ENCODE data around the gene PDXK. TPM values are rescaled to one million over a fixed set of nuclear protein-coding genes. Genes with fewer than 3 reads are reported as not detected.

The PDXK gene
- polyA plus RNA-seq, 1 of the 3 experiments (the other 2 are of a cell fraction) = 85.7 TPM

DNA sequence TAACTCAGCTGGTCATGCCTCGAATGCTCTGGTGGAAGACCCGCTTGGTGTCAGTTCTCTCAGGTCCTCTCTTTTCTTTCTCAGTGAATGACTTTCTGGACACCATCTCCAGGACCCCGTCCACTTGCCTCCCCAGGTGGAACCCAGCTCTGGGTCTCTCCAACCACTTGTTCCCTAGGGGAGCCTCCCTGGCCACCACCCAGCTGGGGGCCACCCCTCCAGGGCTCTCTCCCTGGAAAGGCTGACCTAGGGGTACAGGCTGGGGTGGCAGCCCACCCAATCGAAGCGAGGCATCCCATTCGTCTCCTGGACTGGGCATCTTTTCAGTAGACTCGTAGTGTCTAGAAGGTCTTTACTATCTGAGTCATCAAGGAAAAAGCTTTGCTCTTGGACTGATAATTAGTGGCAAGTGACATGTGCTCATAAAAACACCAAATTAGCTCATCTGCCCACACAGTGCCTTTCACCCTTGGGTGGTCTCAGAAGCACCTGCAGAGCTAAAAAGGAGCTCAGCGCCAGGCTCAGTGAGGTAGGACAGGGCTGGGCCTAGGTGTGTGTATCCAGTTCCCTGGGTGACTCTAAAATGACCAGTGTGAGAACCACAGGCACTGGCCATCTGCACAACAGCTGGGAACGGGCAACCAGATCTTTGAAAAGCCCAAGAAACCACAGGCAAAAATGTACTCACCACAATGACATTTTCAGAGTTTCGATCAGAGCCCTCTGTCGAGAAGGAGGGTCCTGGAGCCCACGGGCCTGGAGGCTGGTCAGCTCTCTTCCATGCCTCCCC is 2.4 kb upstream of the PDXK start:
- H3K4me2 ChIP-seq = no peak overlapping the region
- ChIA-PET CTCF (interaction anchor here (2.3 kb wide), 1 partner anchor 12 kb away, joined by 7 read pairs; no protein-coding TSS in a partner anchor), POLR2A (no interaction called here)
- peaks cover 17% of the 10 kb centered on the region for H4K20me1 ChIP-seq (ENCODE audit: insufficient read depth)
- H3K9me2 ChIP-seq = no peaks in the 10 kb centered on the region
- TF ChIP-seq MEF2A (IDR thresholded peaks at IDR 0.05; ENCODE audit: borderline replicate concordance, low read depth) = no peak
- no peak for TF ChIP-seq NFIC (IDR thresholded peaks at IDR 0.05; ENCODE audit: borderline replicate concordance)
- no peak for TF ChIP-seq JUND (IDR thresholded peaks at IDR 0.05)
- TF ChIP-seq TCF12 (IDR thresholded peaks at IDR 0.05) = peak; percentile 54
- peaks cover 0 to 19% of the 10 kb centered on the region in 2 experiments; a peak in 2 of 4 replicates for H3K4me1 ChIP-seq (ENCODE audit: control insufficient read depth in 1 of 2, insufficient read depth in 2 of 2, low read depth in 1 of 2, low read length in 1 of 2)
- no peak overlapping the region for H3K9ac ChIP-seq
- no peak overlapping the region for H3K4me3 ChIP-seq (ENCODE audit: low read depth in 2 of 2, low read length in 1 of 2)
- no peaks in the 10 kb centered on the region for H3F3A ChIP-seq (replicated peaks; ENCODE audit: insufficient read depth)
- no peaks in the 10 kb centered on the region for H3K9me3 ChIP-seq
- H2AFZ ChIP-seq (ENCODE audit: low read depth) = no peak overlapping the region
- peaks cover 23% of the 10 kb centered on the region for H3K79me2 ChIP-seq (ENCODE audit: insufficient read depth)
- DNase-seq = no peak
- H3K27me3 ChIP-seq (ENCODE audit: insufficient read depth) = no peaks in the 10 kb centered on the region
- no peak overlapping the region for H3K27ac ChIP-seq (ENCODE audit: low read depth in 2 of 2, low read length in 1 of 2)
- H3K36me3 ChIP-seq (replicated peaks in 1 of 2; ENCODE audit: control insufficient read depth in 1 of 2, insufficient read depth in 2 of 2, low read length in 1 of 2) = no peaks in the 10 kb centered on the region
- 77% methylated on average over 12 of the region's 12 CpGs for WGBS (ENCODE audit: low lambda C conversion rate)

DNA sequence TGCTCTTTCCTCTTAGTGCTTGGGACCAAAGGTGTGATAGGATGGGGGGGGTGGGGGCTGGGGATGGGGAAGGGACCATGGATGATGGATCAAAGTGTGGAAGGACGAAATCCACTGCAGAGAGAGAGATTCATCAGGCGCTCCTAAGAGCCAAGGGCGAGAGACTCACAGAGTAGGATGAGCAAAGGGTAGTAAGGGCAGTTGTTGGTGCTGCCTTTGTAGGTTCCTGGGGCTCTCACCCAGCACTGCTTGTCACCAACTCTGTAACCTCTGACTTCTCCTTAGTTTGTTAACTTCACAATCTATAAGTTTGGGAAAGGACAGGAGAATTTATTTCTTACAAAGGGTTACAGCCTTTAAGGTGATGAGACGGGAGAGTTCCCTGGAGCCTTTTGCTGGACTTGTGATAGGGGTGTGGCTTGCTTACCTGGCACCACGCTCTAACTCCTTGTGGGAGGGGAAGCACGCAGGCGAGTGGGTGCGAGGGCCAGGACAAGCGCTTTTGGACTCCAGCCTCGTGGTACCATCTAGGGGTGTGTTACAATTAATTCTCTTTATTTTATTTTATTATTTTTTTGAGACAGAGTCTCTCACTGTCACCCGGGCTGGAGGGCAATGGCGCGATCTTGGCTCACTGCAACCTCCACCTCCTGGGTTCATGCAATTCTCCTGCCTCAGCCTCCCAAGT is 1.6 kb upstream of the PDXK start:
- no peaks in the 10 kb centered on the region for H3F3A ChIP-seq (replicated peaks; ENCODE audit: insufficient read depth)
- H3K27ac ChIP-seq (ENCODE audit: low read depth in 2 of 2, low read length in 1 of 2) = no peak overlapping the region
- no peaks in the 10 kb centered on the region for H3K27me3 ChIP-seq (ENCODE audit: insufficient read depth)
- peaks cover 31% of the 10 kb centered on the region for H3K79me2 ChIP-seq (ENCODE audit: insufficient read depth)
- no peak overlapping the region for H2AFZ ChIP-seq (ENCODE audit: low read depth)
- H3K4me1 ChIP-seq (ENCODE audit: control insufficient read depth in 1 of 2, insufficient read depth in 2 of 2, low read depth in 1 of 2, low read length in 1 of 2) = peaks cover 0 to 19% of the 10 kb centered on the region in 2 experiments; a peak in 2 of 4 replicates
- 95% methylated on average over 12 of the region's 13 CpGs for WGBS (ENCODE audit: low lambda C conversion rate)
- H3K9me3 ChIP-seq = no peaks in the 10 kb centered on the region
- CTCF ChIA-PET = interaction anchor here (2.3 kb wide), 1 partner anchor 11 kb away, joined by 7 read pairs; no protein-coding TSS in a partner anchor
- H3K4me3 ChIP-seq (ENCODE audit: low read depth in 2 of 2, low read length in 1 of 2) = no peak overlapping the region
- no peak for DNase-seq
- H3K36me3 ChIP-seq (replicated peaks in 1 of 2; ENCODE audit: control insufficient read depth in 1 of 2, insufficient read depth in 2 of 2, low read length in 1 of 2) = no peaks in the 10 kb centered on the region
- TF ChIP-seq, protein P1, sequence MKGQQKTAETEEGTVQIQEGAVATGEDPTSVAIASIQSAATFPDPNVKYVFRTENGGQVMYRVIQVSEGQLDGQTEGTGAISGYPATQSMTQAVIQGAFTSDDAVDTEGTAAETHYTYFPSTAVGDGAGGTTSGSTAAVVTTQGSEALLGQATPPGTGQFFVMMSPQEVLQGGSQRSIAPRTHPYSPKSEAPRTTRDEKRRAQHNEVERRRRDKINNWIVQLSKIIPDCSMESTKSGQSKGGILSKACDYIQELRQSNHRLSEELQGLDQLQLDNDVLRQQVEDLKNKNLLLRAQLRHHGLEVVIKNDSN (IDR thresholded peaks at IDR 0.05; ENCODE audit: borderline replicate concordance, low read depth) = no peak
- TF ChIP-seq POLR2AphosphoS5 (IDR thresholded peaks at IDR 0.05; ENCODE audit: low read depth, low read length) (no peak), JUND (IDR thresholded peaks at IDR 0.05) (no peak), YY1 (IDR thresholded peaks at IDR 0.05; ENCODE audit: low read depth) (no peak), GABPA (IDR thresholded peaks at IDR 0.05; ENCODE audit: low read depth) (no peak), EP300 (IDR thresholded peaks at IDR 0.05; ENCODE audit: borderline replicate concordance in 1 of 2, low read depth in 1 of 2, low read length in 1 of 2) (no peak), SIN3A (IDR thresholded peaks at IDR 0.05; ENCODE audit: borderline replicate concordance, low read depth, low read length) (no peak)
- TF ChIP-seq, protein P2, sequence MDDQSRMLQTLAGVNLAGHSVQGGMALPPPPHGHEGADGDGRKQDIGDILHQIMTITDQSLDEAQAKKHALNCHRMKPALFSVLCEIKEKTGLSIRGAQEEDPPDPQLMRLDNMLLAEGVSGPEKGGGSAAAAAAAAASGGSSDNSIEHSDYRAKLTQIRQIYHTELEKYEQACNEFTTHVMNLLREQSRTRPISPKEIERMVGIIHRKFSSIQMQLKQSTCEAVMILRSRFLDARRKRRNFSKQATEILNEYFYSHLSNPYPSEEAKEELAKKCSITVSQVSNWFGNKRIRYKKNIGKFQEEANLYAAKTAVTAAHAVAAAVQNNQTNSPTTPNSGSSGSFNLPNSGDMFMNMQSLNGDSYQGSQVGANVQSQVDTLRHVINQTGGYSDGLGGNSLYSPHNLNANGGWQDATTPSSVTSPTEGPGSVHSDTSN (IDR thresholded peaks at IDR 0.05) = no peak
- POLR2A ChIA-PET = no interaction called here
- H4K20me1 ChIP-seq (ENCODE audit: insufficient read depth) = peaks cover 24% of the 10 kb centered on the region
- no peak overlapping the region for H3K9ac ChIP-seq
- H3K9me2 ChIP-seq = no peaks in the 10 kb centered on the region
- H3K4me2 ChIP-seq = no peak overlapping the region

Data from SK-N-SH (cell line).